HG03565 (cell line): Measurements from ENCODE around the gene DGKH.

ENCODE experiments used
- ATAC-seq: cut with Tn5 transposase; IDR thresholded peaks from one replicate; pipeline ENCODE4 v1.9.1; 2021; ENCODE audit warnings: mild to moderate bottlenecking, moderate library complexity; ENCODE audit not compliant: unreplicated experiment

Gene DGKH

GRCh38 chr13:42275098-42275471 lies 226.6 kb downstream of the DGKH start:
- ATAC-seq, result peak; percentile 26

- no peak for ATAC-seq
Measured at GRCh38 chr13:42275506-42275905, 227.1 kb downstream of the DGKH start.

GRCh38 chr13:42276683-42277082 lies 228.2 kb downstream of the DGKH start:
- ATAC-seq, result no peak

- no peak for ATAC-seq
Measured at GRCh38 chr13:42277618-42278276, 229.3 kb downstream of the DGKH start.

- ATAC-seq, result no peak
Measured at GRCh38 chr13:42279080-42279479, 230.6 kb downstream of the DGKH start.

GRCh38 chr13:42279986-42280385 lies 231.5 kb downstream of the DGKH start:
- ATAC-seq, result no peak

- no peak for ATAC-seq
Measured at GRCh38 chr13:42280537-42280936, 232.1 kb downstream of the DGKH start.

GRCh38 chr13:42283574-42283973 lies 235.1 kb downstream of the DGKH start:
- ATAC-seq, result no peak

- no peak for ATAC-seq
Measured at GRCh38 chr13:42284068-42284467, 235.6 kb downstream of the DGKH start.
